HG02588 (cell line): ENCODE measurements around the gene PDE9A.
"Not testable (repeated sequence)": the region's sequence is repeated elsewhere in the genome, so short reads cannot be mapped to it uniquely, and the experiment has no call there.

Experiments used
- ATAC-seq: cut with Tn5 transposase; IDR thresholded peaks from one replicate; pipeline ENCODE4 v1.9.1; 2021; ENCODE audit warnings: mild to moderate bottlenecking, moderate library complexity; ENCODE audit not compliant: unreplicated experiment

Gene PDE9A

GRCh38 chr21:42624095-42624790 lies 29.2 kb upstream of the PDE9A start:
- no peak for ATAC-seq

DNA sequence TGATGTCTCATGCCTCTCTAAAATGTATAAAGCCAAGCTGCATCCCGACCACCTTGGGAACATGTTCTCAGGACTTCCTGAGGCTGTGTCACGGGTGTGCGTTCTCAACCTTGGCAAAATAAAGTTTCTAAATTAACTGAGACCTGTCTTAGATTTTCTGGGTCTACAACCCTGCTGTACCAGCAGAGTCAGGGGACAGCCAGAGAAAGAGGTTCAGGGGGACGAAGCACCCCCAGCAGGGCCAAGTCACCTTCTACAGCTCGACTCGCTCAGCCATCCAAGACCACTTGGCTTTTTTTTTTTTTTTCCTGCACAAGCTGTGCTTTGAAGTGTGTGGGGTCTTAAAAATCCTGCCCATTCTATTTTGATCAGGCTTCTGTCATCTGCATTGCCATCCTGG lies 28.5 kb upstream of the PDE9A start:
- ATAC-seq = no peak

DNA sequence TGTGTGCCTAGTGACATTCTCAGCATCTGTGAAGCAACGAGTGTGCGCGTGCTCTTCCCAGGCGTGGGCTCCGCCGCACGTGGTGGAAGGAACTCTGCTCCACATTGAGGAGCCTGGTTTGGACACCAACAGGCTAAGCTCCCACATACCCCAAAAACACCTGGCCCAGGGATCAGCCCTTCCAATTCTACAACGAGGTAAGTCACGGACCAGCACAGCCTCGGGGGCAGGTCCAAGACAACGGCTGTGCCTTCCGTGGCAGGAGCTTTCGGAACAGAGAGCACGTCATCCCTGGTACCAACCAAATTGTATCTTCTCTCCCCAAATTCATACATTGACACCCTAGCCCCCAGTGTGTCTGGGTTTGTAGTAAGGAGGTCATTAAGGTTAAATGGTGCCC lies 27.2 kb upstream of the PDE9A start:
- ATAC-seq = no peak

DNA sequence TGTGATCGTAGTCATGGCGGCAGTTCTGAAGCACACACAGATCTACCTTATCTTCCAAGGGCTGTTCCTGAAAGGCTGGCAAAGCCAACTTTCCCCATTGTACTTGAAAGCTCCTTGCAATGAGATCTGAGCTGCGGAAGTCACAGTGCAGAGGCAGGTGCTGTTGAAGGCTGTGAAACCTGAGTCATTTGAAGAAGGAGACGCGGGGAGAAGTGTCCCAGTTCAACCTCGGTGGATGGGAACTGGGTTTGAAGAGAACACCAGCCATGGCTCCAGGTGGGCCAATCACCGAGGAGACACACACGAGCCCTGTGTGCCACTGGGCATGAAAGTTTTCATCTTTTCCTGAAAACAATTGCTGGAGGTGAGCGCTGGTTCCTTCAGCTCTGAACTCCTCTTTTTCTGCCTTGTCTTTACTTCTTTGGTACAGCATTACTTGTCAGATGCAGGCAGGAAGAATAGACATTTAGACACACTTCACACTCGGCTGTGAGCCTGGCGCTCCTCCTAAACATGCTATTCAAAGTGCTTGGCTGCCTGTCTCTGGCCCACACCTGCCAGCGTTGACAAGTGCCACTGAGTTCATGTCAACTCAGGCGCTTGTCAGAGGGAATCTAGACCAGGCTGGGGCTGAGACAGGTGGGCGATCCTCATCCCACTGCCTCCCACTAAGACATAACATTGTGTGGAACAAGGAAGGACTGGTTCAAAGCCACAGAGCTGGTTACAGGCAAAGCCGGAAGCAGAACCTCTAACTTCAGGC lies 25.7 kb upstream of the PDE9A start:
- no peak for ATAC-seq

GRCh38 chr21:42628466-42629061 lies 24.9 kb upstream of the PDE9A start:
- ATAC-seq = not testable (repeated sequence)

DNA sequence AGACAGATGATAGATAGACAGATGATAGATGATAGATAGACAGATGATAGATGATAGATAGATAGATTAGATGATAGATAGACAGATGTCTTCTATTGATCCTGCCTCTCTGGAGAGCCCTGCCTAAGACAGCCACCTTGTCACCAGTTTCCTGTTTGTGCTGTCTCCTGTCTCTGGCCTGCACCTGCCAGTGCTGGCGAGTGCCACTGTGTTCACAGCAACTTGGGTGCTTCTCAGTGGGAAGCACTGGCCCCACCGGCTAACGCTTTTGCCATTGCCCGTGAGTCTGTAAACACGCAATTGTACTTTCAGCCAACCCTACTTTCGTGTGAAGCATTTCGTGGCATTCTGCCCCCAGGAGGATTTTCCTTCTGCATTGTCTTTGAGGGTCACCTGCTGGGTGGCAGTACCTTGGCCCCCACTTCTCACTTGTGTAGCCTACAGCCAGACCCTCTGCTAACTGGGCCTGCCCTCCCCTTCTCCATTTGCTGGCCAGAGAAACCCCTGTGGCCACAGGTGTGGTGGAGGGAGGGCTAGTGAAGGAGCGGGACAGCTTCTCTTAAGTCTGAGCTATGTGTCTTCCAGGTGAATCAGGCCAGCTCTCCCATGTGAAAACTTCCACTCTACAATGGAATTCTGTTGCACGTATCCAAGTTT lies 23.4 kb upstream of the PDE9A start:
- ATAC-seq = no peak

DNA sequence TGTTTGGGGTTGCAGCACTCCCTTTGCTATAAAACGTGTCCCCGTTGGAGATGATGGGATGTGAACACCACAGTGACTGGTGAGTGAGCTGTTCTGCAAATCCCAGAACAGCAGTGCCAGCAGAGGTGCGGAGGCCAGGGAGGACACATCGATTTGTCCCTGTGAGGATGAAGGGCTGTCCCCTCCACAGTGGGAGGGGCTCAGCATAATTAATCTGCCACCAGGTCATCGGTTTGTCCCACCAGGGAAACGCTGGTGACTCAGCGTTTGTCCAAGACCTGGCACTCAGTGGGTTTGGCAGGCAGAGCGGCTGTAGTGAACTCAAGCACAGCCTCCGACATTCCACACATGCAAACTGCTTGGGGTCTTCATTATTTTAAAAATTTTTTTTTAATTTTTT lies 22.8 kb upstream of the PDE9A start:
- no peak for ATAC-seq

DNA sequence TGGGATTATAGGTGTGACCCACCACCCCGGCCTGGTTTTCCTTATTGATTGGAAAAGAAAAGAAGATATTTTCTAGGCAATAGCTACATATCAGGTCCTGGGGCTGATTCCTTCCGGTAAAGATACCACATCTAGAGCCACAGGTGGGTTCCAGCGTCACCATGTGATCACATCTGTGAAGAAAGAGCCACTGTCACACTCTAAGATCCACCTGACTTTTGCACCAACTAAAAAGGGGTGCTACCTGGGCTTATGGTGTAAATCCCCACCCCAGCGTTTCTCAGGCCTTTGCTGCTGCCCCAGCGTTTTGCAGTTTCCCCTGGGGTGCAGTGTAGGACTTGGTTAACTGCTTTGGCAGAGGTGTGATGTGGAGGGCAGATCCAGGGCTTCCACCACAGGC lies 22.3 kb upstream of the PDE9A start:
- ATAC-seq = no peak

- no peak for ATAC-seq
Measured at GRCh38 chr21:42632336-42632751, 21.1 kb upstream of the PDE9A start.

DNA sequence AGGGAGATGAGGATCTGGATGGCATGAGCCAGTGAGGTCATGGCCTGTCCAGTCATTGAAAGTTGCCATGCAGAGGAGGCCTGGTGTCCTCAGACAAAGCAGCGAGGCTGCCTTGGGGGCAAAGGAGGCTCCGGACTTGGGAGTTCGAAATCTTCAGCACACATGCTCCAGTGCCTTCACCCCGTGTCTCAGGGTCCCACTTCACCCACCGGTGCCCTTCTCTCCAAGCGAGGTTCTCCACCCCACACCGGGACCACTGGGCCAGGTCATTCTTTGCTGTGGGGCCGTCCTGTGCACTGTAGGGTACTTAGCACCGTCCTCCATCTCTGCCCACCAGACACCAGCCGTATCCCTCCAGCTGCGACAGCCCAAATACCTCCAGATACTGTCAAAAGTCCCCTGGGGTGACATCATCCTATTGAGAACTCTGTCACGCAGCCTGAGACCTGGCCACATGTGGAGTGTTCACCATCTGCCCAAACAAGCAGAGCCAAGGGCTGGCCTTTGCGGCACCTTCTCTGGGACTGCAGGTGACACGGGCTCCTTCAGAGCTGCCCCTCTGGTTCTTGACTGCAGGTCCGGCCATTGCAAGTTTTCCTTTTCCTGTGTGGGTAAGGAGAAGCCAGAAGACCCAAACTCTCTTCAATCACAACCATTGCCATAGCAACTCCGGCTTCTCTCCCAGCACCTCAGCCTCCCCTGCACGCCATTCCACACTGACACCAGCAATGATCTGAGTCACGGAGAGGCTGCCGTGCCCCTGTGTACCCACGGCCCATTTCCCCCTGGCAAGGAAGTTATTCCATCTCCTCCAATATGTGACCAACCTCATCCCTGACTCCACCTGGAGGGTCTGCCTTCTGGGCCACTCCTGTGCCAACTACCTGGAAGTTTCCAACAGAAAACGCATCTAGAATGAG lies 20.4 kb upstream of the PDE9A start:
- no peak for ATAC-seq

- ATAC-seq = no peak
Measured at GRCh38 chr21:42633858-42634257, 19.6 kb upstream of the PDE9A start.

- no peak for ATAC-seq
Measured at GRCh38 chr21:42635848-42636519, 17.4 kb upstream of the PDE9A start.

DNA sequence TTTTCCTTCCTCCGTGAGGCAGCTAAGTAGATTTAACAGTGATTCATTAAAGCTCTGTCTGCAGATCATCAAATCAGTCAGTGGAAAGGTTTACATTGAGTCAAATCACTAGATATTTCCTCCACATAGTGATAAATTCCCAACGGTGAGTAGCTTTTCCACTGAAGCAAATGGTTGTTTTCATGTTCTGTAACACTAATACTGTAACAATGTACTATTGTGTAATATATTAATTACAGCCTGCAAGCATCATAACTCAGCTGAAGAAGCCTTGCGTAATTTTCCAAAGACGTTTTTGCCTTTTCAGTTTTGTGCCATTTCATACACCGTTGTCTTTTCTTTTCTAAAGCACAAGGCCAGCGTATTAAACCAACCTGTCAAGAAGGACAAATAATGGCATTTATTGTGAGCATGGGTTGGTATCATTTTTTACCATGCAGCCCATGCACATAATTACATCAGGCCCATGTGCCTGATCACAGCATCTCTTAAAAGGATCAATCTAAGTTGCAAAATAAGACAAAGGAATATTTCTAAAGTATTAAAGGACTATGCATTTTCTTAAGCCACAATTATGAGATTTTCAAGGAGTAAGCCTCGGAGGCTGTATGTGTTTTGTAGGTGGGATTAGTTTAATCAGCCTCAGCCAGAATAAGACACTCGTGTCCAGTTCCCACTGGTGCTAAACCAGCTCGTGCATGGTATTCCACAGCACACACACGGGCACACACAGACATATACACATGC lies 16.7 kb upstream of the PDE9A start:
- ATAC-seq = no peak

- no peak for ATAC-seq
Measured at GRCh38 chr21:42637267-42638041, 16.0 kb upstream of the PDE9A start.

DNA sequence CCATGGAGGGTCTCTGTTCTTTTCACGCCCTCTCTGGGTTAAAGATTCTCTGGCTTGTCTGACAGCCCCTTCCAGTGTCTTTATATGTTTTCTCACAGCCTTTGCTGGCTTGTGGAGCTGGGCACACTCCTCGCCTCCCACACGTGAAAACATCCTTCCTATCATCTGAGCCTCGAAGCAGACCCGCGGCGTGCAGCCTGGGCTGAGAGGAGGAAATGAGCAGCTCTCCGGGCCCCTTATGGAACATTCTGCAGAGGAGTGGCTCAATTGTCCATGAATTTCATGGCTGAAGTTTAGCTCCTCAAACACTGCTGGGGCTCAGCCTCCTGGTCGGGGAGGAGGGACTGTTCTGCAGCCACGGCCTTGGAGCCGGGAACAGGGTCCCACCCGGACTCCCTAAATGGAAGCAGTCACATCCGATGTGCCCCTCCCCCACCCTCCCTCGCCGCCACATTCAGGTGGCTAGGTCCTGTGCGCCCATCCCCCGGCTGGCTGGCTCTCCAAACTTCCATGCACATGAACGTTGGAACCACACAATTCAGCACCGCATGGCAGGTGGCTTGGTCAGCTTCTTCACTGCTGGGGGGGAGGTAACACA lies 15.1 kb upstream of the PDE9A start:
- no peak for ATAC-seq

GRCh38 chr21:42639646-42640152 lies 13.7 kb upstream of the PDE9A start:
- no peak for ATAC-seq

GRCh38 chr21:42640486-42640885 lies 12.9 kb upstream of the PDE9A start:
- ATAC-seq = no peak
